Endometrial microvascular endothelial cells (primary cell): Measurements from ENCODE around the gene HLCS. TPM values are rescaled to one million over a fixed set of nuclear protein-coding genes. Genes with fewer than 3 reads are reported as not detected.

Experiments used
- in situ Hi-C: cut with HindIII; loops from 2 replicates; pipeline ENCODE4 v1.10.0; 2017; ENCODE audit warnings: low sequenced_read_pairs, low pct_unique_long_range_greater_than_20kb; ENCODE audit errors: inconsistent ontology term
- total RNA-seq: library from RNA; depleted of rRNA; stranded (reverse); fragments of >200 nt; gene quantifications from one replicate; pipeline ENCODE4 v1.2.3, GENCODE V29; 2015; ENCODE audit errors: inconsistent ontology term

The HLCS gene
- total RNA-seq, 1 donor from 2014 or later, result 29.3 TPM

DNA sequence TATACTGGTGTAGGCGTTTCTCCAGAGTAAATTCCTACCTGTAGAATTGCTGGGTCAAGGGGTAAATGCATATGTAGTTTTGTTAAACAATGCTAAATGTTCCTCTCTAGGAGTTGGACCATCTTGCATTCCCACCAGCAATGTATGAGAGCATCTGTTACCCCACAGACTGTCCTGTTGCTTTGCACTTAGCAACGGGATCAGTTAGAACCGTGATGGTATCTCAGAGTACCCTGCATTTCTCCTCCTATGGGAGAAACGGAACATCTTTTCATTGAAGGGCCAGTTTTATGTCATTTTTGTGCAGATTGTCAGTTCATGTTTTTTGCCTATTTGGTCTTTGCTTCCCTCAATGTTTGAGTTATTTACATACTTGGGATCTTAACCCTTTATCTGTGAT lies 22.1 kb upstream of the HLCS start:
- in situ Hi-C loops, result no loop called here

DNA sequence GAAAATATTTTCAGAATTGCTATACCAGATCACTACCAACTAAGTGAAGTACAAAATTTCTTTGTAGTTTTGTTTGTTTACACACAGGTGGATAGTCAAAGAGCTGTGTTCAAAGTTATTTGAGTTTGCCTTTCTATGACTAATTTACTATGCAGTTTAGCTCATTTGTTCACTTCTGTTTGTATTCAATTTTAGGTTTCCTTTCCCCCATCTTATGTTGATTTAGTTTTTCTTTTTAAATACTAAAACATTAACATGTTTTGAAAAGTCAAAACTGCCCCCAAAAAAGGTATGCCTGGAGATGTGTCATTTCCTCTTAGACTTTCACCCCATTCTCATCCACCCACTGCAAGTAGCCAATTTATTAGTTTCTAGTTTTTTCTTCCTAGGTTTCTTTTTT lies 21.4 kb upstream of the HLCS start:
- in situ Hi-C loops, result no loop called here

DNA sequence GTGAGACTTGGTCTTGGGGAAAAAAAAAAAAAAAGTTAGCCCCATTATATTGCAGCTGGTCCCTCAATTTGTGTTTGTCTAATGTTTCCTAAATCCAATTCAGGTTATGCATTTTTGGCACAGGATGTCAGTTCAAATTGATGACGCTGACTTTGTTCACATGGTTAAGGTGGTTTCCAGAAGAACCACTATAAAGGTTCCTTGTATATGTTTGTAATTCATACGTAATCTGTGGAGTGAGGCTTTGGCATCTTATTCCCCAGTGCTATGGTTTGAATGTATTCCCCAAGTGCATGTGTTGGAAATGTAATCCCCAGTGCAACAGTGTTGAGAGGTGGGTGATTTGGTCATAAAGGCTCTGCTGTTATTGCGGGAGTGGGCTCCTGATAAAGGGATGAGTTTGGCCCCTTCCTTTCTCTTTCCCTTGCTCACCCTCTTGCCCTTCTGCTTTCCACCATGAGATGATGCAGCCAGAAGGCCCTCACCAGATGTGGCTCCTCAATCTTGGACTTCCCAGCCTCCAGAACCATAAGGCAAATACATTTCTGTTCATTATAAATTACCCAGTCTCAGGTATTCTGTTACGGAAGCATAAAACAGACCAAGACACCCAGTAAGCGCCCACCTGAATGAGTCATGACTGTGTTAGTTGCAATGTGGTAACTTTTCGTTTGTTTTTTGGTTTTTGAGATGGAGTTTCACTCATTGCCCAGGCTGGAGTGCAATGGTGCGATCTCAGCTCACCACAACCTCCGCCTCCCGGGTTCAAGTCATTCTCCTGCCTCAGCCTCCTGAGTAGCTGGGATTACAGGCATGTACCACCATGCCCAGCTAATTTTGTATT lies 19.5 kb upstream of the HLCS start:
- in situ Hi-C loops, result no loop called here

DNA sequence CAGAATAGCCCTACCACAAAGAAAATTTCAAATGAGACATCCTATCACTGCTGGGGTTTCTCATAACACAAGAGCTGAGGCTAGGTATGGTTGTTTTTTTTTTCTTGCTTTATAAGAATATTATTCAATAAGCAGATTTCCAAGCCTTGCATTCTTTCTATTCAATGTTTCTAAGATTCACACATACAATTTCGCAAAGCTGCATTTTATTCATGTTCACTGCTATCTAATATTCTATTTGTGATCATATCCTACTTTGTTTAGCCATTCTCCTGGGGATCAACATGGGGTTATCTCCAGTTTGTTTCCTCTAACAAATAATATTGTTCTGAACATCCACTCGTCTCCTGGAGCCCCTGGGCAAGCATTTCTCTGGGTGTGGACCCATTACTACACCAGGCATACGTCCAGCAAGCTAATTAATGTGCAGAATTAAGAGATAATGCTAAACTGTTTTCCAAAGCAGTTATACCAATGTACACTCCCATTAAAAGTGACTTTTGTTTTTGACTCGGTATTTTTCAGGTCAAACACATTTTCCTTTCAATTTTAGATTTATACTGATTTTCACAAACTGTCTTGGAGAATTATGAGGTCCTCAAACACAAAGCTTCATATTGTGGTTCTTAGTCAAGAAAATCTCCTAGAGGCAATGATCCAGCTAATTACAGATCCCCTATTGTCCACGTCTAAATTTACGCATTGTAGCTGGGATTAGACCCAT lies 15.7 kb upstream of the HLCS start:
- in situ Hi-C loops, result no loop called here

DNA sequence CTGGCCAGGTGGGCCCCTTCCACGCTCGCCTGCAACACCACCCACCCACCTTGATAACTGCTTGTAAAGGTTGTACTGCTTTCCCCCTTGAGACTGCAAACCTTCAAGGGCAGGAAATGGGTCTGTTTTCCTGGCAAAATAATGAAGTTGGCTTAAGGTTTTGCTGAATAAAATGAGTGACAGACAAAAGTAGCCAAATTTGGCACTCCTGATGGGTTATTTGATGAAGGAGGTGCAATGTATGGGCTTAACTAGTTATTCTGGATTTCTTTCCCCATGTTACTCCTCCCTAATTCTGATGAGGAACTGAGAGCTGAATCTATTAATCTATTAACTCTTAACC lies 14.6 kb upstream of the HLCS start:
- in situ Hi-C loops, result no loop called here

DNA sequence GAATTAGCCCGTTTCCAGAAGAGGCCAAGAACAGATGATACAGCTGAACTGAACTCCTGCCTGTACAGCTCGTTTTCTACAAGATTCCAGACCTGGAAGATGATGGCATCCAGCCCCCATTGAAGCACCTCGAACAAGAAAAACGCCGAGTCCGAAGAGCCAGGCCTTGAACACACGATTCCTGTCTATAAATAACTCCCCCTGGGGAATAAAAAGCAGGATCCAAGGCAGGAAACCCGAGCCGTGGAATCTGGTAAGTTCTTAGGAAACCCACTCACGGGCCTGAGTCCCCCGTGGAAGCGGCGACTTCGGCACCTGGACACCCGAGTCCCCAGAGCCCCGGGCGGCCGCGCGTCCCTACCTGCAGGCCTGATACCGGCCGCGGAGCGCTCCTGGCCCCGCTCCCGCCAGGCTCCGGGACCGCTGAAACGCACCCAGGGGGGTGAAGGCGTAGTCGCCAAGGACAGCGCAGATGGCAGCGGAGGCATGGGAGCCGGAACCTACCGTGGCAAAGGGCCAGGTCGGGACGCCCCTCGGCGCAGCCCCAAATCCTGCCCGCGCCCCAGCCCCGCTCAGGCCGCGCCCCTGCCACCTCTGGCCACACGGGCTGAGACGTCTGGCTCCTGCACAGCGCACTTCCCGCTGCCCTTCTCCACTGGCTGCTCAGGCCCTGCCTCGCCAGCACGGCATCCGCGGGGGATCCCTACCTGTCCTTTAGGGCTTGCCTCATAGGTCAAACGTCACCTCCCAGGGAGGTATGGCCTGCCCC lies 14.0 kb upstream of the HLCS start:
- in situ Hi-C loops, result no loop called here

DNA sequence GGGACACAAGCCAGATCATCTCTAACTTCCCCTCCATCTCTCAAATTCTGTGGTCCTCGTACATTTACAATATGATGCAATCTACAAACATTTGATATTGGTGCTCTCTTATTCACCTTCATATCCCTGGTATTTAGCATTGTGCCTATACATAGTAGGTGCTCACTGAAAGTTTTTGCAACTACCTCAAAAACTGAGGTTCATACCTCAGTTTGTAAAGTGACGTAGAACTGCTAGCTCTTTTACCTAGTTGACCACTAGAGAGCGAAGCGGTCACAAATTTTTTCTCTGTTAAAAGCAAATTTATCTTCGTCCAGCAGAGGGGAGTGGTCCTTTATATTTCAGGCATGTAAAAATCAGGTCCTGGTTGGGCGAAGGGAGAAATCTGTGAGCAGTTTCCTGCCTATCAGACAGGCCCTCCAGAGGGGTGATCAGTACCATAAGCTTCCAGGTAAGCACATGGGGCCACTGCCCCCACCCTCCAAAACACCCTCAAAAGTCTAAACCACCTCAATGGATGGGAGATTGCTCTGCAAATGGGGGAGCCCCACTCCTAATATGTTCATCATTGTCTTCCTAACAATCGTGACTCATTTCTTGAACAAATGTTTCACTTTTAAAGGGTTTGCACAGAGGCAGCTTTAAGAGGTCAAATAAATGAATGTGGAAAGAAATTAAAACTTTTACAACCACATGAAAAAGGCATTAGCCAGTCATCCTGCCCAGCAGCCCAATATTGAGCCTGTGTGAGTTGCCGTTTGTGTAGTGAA lies 10.6 kb upstream of the HLCS start:
- in situ Hi-C loops, result no loop called here

DNA sequence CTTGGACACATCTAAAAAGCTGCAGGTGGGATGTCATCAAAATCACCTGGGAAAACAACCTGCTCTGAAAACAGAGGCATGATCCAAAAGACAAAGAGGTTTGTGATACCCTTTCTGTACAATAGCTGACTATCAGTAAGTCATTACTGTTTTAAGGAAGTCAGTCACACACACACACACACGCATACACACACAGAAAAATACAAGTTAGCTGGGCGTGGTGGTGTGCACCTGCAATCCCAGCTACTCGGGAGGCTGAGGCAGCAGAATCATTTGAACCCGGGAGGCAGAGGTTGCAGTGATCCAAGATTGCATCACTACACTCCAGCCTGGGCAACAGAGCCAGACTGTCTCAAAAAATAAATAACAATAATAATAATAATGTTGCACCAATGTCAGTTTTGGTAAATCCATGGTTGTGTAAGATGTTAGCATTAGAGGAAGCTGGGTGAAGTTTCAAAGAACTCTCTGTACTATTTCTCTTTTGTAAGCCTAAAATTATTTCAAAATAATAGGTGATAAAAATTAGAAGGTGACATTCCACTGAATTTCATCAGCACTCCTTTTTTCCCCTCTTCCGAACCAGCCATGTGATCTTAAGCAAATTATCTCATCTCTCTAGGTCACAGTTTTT lies 9.9 kb upstream of the HLCS start:
- in situ Hi-C loops, result no loop called here

DNA sequence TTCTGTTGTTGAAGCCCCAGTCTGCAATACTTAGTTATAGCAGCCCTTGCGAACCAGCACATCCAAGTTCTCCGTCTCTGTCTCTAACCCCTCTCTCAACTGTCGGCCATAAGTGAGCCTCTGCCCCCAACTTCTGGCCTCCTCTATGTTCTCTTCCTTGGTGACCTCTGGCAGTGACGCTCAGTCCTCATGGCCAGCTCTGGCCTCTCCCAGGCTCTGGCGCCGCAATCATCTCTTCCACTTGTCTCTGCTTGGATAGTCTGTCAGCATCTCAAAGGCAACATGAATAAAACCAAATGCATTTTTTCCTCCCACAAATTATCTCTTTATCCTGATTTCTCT lies 8.4 kb upstream of the HLCS start:
- in situ Hi-C loops, result no loop called here

DNA sequence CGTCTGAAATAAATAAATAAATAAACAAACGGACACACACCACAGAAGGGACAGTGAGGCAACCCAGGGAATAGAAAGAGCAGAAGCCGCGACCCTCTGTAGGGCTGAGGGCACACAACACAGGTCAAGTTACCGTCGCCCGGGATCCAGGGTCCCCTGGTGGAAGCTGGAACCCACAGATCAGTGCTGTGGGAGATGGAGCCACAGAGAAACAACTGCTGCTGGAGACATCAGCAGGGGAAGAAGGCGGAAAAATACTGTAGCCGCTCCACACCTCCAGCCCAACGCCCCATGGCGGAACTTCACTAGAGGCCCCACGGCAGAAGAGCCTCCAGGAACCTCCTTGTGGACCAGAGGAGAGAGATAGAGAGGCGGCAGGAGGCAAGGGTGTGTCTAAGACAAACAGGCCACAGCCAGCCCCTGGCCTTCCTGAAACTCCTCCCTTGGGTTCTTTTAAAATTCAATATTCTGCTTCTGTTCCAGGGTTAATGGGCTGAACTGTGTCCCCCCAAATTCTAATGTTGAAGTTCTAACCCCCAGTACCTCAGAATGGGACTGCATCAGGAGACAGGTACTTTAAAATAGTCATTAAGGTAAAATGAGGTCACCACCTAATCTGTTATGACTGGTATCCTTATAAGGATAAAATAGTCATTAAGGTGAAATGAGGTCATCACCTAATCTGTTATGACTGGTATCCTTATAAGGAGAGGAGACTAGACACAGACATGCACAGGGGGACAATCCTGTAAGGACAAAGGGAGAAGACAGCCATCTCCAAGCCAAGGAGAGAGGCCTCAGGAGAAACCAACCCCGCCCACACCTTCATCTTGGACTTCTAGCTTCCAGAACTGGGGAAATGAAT lies 7.7 kb upstream of the HLCS start:
- in situ Hi-C loops, result no loop called here

DNA sequence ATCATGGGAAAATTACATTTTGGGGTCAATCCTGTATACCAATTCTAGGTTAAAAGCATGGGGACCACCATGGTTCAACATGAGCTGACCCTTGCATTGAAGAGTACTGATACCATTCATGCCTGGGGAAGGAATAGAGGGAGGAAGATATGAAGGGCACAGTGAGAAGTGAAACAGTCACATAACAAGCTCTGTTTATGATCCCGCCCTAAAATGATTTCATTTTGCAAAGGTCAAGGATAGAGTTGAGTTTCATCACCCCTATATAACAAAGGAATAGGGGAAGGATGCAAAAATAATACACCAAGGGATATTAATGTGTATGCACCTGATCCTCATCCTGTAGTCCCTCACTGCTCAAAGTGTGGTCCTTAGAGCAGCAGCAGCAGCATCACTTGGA lies 2.5 kb upstream of the HLCS start:
- in situ Hi-C loops, result no loop called here

DNA sequence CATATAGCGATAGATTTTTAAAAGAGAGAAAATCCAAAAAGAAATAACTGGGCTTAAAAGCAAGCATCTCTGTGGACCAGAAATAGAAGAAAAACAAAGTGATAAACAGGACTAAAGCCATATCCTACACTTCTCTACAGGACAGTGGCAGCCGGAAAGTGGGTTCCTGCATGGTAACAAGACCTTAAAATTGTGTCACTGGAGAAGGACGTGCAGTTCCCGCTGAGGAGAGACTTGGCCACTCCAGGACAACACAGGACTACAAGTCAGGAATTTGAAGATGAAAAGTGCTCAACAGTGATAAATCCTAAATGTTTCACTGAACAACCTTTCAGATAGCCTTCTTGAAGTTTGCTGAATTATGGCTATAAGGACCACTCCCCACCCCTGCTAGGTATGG lies 1.9 kb upstream of the HLCS start:
- in situ Hi-C loops, result no loop called here

DNA sequence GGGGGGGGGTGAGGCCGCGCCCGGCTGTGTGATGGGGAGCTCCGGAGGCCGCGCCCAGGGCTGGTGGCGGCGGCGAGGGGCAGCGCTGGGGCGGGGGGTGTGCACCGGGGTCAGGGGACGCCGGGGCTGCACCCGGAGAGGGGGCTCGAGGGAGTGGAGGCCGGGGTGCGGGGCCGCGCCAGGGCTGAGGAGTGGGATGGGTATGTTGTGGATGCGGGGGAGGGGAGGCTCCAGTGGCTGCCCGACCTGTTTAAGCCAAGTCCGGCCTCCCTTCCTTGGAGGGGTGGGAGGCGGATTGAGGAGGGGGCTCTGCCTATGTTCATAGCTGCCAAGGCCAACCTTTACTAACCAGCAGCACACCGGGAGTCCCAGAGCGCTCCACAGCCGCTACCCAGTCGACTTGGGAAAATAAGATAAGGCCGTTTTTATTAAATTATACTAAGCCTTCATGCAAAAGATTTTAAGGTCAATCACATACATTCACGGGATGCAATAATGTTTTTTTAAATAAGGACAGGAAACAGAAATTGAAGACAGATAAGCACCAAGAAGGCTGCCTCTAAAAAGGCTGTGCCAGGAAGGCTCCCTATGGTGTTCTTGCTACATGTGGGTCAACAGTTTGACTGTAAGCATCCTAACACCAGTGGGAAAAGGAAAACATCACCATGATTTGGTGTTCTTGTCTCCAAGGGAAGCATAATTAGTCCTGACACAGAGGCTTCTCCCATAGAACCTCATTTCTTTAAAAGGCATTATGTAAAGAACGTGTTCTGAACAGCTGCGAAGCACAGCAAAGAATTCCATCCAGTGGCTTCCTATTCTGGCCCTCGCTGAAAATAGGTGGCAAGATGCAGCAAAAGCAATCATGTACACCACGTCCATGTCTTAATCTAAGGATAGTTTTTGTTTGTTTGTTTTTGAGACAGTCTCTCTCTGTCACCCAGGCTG lies 626 bp upstream of the HLCS start:
- in situ Hi-C loops, result no loop called here

DNA sequence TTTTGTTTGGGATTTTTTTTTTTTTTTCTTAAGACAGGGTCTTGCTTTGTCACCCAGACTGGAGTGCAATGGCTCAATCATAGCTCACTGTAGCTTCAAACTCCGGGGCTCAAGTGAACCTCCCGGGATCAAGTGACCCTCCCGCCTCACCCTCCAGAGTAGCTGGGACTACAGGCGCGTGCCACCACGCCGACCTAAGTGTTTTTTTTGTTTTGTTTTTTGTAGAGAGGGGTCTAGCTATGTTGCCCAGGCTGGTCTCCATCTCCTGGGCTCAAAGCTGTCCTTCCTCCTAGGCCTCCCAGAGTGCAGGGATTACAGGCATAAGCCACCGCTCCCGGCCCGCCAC lies 776 bp downstream of the HLCS start:
- in situ Hi-C loops, result no loop called here

DNA sequence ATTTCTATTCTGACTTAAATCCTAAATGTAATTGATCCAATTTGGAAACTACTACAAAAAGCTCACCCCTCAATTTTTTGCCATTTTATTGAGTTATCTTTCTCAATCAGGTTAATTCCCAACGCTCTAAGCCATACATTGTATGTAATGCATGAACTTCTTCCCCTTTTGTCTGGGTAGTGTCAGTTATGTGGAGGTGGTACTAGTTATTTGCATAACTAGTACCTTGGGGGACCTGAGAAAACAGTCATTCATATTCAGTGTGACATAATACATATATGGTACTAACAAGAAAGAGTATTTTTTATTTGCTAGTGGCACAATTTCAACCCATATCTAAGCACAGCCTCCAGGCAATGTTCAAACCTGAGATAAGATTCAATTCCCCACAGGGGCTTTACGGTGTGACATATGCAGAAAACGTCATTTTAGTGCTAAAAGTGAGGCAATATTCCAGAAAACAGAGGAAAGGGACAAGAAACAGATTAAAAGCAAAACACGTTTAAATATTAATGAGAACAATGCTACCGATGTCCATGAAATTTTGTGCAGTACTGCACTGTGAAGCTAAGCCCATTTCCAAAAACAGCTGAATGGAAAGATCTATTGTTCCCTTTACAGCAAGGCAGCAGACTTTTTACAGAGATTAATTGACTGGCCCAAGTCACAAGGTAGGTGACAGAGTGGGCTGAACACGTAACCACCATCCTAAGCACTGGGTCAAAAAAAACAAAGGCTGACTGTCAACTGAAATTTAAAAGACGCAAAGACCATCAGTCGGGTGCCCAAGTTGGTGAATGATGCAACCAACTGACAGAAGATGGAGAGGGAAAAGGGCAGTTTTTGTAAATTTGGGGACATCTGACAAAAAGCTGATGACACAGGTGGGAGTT lies 1.4 kb downstream of the HLCS start:
- in situ Hi-C loops, result no loop called here

DNA sequence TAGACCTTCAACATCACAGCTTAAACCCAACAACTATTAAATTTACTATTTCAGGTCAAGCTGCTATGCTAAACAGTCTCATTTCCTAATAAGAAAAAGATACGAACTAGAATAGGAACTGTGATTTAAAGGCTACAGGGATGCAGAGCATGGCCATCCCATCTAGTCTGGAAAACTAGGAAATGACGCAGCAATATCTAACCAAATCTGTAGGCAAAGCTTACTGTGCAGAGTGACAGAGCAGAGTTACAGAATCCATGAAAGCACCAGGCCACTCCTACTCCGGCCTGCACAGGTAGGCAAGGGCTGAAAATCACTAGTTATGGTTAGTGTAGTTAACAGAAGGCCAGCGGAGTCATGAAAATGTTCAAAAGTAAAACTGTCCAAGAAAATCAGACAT lies 2.1 kb downstream of the HLCS start:
- in situ Hi-C loops, result no loop called here
